ENCODE results near the gene MORN3.

- TF ChIP-seq CTCF (conservative IDR thresholded peaks at IDR 0.05; ENCODE audit: low read length) (no peak), EZH2phosphoT487 (IDR thresholded peaks at IDR 0.05; ENCODE audit: borderline replicate concordance, low read depth, low read length) (no peak)
Measured at GRCh38 chr12:121614872-121615467, 54.5 kb downstream of the MORN3 start.
